Mononuclear cell (primary cell): Measurements from ENCODE around the gene ZNF330. TPM values are rescaled to one million over a fixed set of nuclear protein-coding genes. Genes with fewer than 3 reads are reported as not detected.
"Not testable (repeated sequence)": the region's sequence is repeated elsewhere in the genome, so short reads cannot be mapped to it uniquely, and the experiment has no call there.

Experiments
- H3K27me3 ChIP-seq: 2 replicates; pipeline ENCODE4 v1.6.0; 2011; ENCODE audit warnings: low read length, control low read depth; ENCODE audit not compliant: insufficient read depth
- H3K4me1 ChIP-seq: 2 replicates; pipeline ENCODE4 v1.5.1; 2011; ENCODE audit warnings: mild to moderate bottlenecking, low read length, control low read depth; ENCODE audit not compliant: insufficient read depth
- H3K4me3 ChIP-seq: 2 replicates; pipeline ENCODE4 v1.5.1; 2011; ENCODE audit warnings: mild to moderate bottlenecking, low read length, moderate library complexity
- H3K9me3 ChIP-seq: 2 replicates; pipeline ENCODE4 v1.5.1; 2011; ENCODE audit warnings: low read depth, mild to moderate bottlenecking, control low read depth, low read length
- total RNA-seq: library from RNA; depleted of rRNA; stranded (reverse); fragments of >200 nt; gene quantifications from one replicate; pipeline ENCODE4 v1.2.3, GENCODE V29; 2012

Gene ZNF330
- total RNA-seq, 1 donor = 37.4 TPM

GRCh38 chr4:141216002-141216761 lies 4.5 kb upstream of the ZNF330 start:
- H3K9me3 ChIP-seq = no peaks in the 10 kb centered on the region
- H3K27me3 ChIP-seq = no peaks in the 10 kb centered on the region
- no peak overlapping the region for H3K4me3 ChIP-seq
- H3K4me1 ChIP-seq = peaks cover 5% of the 10 kb centered on the region

- Histone ChIP-seq H3K9me3 (no peaks in the 10 kb centered on the region), H3K27me3 (no peaks in the 10 kb centered on the region), H3K4me1 (peaks cover 5% of the 10 kb centered on the region), H3K4me3 (peak overlapping the region; percentile 92)
These were observed 424 bp upstream of the ZNF330 start for GRCh38 chr4:141220271-141220670.

DNA sequence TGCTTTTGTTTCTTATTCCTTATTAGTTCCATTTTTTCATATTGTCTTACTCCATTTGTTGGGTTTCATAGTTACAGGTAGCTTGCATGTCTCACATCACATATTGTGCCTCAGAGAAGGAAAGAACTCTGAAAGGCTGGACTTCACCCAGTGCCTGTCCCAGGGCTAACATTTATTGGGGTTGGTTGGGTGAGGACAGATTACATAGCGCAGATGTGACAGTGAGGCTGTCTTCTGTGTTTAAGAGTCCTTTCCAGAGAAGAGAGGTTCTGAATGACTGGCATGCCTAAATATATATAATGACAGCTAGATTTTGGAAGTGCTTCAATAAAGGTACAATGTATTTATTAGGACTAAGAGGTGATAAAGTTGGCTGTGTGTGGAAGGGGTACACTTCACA lies 2.7 kb downstream of the ZNF330 start:
- no peak overlapping the region for H3K4me3 ChIP-seq
- H3K4me1 ChIP-seq = peaks cover 5% of the 10 kb centered on the region
- no peaks in the 10 kb centered on the region for H3K27me3 ChIP-seq
- H3K9me3 ChIP-seq = no peaks in the 10 kb centered on the region

- not testable (repeated sequence) for H3K27me3 ChIP-seq, H3K9me3 ChIP-seq, H3K4me3 ChIP-seq, H3K4me1 ChIP-seq
These were observed 6.6 kb downstream of the ZNF330 start for GRCh38 chr4:141227280-141227679.

DNA sequence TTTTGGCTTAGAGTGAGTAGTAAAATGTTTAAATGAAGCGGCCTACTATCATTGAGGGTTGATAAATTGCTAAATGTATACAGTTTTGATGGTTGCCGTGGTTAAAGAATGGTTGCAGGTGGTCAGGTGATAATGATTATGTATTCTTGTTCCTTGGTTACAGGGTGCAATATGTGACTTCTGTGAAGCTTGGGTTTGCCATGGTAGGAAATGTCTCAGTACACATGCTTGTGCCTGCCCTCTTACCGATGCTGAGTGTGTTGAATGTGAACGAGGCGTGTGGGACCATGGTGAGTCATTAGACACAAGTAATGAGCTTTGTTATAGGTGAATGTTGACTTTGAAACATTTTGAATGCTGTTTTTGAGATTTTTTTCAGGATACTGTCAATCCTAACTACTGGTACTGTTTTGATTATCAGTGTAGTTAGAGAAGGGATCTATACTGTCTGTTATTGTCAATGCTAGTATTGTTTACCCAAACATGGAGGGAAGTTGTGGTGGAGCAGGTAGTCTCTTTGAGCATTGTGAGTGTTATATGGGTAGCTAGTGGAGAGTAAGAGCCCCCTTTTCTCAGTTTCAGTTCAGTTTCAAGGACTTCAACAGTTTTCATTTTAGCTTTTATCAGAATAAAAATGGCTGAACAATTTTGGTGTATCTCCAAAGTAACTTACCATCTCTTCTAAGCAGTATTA lies 8.9 kb downstream of the ZNF330 start:
- H3K27me3 ChIP-seq = no peaks in the 10 kb centered on the region
- no peaks in the 10 kb centered on the region for H3K9me3 ChIP-seq
- no peak overlapping the region for H3K4me3 ChIP-seq
- H3K4me1 ChIP-seq = no peaks in the 10 kb centered on the region

DNA sequence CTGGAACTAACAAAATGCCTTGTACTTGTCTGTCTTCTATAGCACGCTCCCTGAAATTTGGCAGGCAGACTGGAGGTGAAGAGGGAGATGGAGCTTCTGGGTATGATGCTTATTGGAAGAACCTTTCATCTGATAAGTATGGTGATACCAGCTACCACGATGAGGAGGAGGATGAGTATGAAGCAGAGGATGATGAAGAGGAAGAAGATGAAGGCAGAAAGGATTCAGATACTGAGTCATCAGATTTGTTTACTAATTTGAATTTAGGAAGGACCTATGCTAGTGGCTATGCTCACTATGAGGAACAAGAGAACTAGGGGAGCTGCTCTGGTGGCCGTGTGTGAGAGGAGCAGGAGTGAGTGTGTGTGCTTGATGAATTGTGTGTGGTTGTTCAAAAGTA lies 13.0 kb downstream of the ZNF330 start:
- Histone ChIP-seq H3K27me3 (no peaks in the 10 kb centered on the region), H3K4me3 (no peak overlapping the region), H3K9me3 (no peaks in the 10 kb centered on the region), H3K4me1 (no peaks in the 10 kb centered on the region)

DNA sequence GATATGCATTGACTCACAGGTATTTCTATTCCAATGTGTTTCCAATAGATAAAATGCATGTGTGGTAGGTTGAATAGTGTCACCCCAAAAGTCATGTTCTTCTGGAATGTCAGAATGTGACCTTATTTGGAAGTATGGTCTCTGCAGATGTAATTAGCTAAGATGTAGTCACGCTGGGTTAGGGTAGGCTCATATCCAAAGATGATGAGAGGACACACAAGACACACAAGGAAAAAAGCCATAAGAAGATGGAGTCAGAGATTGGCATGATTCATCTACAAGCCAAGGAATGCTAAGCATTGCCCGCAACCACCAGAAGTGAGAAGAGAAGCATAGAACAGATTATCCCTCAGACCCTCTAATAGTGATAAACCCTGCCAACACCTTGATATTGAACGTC lies 17.5 kb downstream of the ZNF330 start:
- Histone ChIP-seq H3K4me3 (no peak overlapping the region), H3K27me3 (no peaks in the 10 kb centered on the region), H3K4me1 (no peaks in the 10 kb centered on the region), H3K9me3 (no peaks in the 10 kb centered on the region)

DNA sequence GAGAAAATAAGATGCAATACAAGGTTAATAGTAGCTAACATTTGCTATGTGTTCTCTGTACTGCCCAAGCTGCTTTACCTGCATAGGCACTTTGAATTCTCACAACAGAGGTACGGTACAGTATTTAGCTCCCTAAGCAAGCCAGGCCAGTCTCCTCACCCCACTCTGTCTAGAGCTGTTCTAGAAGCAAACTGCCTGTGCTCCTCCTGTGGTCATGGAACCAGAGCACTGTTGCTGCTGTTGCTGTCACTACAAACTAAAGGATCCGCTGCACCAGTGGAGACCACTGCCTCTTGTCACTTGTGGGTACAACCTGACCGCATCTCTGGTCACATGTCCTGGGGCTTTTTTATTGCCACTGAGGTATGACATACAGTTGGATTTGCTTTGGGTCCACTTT lies 19.6 kb downstream of the ZNF330 start:
- no peaks in the 10 kb centered on the region for H3K4me1 ChIP-seq
- H3K27me3 ChIP-seq = no peaks in the 10 kb centered on the region
- no peaks in the 10 kb centered on the region for H3K9me3 ChIP-seq
- H3K4me3 ChIP-seq = no peak overlapping the region

DNA sequence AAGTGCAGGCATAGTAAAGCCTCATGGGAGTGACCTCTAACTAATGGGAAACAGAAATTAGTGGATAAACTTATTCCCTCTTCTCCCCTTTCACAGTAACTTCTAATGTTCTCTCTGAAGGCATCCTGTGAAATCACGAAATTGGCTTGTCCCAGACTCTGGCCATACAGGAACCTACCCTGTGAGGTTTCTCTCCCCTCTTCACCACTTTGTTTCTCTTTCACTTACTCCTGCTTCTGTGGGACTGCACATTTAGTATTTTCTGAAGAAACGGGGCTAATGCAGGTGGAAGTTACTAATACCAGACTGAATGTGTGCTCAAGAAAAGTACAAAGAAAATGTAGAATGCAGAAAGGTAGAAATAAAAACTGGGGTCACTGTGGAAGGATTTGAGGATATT lies 20.0 kb downstream of the ZNF330 start:
- H3K4me1 ChIP-seq = no peaks in the 10 kb centered on the region
- H3K27me3 ChIP-seq = no peaks in the 10 kb centered on the region
- H3K4me3 ChIP-seq = no peak overlapping the region
- no peaks in the 10 kb centered on the region for H3K9me3 ChIP-seq

DNA sequence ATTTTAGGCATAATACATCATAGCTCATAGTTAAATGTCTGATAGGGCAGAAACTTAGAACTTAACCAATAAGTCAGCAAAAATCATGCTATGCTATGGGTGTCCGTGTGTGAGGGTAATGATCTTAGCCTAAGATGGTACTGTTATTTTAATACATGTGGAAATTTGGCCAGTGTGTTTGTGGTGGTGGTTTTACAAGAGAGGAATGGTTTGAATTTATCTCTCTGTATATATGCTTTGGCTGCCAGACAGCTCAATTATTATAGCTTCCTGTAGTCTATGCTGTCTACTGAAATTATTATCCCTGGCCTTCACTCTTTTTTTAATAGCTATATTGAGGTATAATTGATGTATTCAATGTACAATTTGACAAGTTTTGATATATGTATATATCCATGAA lies 21.3 kb downstream of the ZNF330 start:
- Histone ChIP-seq H3K27me3 (no peaks in the 10 kb centered on the region), H3K4me1 (no peaks in the 10 kb centered on the region), H3K9me3 (no peaks in the 10 kb centered on the region), H3K4me3 (no peak overlapping the region)

GRCh38 chr4:141244419-141244818 lies 23.7 kb downstream of the ZNF330 start:
- no peak overlapping the region for H3K4me3 ChIP-seq
- H3K9me3 ChIP-seq = no peaks in the 10 kb centered on the region
- H3K4me1 ChIP-seq = no peaks in the 10 kb centered on the region
- H3K27me3 ChIP-seq = no peaks in the 10 kb centered on the region

DNA sequence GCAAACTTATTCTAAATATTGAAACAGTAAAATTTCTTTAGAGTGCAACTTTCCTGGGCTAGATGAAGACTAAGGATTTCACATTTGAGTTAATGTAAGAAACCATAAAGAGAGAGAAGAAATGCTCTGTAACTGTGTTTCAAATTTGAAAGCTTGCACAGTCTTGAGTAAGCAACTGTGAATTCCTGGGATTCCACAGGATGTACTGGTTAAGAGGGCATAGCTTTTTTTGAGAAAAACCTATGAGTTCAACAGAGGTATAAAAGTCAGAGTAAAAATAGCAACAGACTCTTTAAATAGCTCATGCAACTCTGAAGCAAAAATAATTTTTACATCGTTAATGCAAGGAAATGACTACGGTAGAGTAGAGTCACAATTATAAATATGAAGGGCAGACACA lies 25.5 kb downstream of the ZNF330 start:
- Histone ChIP-seq H3K27me3 (no peaks in the 10 kb centered on the region), H3K4me1 (no peaks in the 10 kb centered on the region), H3K9me3 (no peaks in the 10 kb centered on the region), H3K4me3 (no peak overlapping the region)

DNA sequence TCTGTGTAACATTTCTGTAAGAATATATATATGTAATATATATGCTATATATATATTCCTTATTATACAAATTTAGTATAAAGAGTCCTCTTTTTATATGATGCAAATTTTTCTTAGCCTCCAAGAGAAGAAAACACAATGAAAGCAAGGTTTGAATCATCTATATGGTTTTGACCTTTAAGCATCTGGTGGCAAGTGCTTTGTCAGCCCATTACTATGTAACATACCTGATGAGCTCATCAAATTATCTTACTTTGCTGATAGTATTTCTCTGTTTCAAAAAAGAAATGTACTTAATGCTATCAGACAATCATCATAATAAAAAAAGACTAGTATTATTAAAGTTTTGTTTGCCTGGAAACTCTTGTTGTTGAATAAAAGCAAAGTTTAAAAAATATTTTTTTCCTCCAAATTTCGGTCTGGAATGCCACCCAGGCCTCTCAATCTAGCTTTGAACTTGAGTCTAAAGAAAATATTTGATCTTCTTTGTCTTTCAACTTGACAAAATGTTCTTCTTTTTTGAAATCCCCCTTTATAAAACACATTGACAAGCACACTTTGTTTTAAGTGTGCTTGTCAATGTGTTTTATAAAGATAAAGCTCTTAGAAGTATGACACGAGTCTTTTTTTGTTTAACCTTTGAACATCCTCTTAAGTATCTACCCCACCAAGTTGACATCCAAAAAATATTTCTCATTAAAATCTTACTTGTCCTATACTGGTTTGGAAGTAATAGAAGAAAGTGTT lies 26.2 kb downstream of the ZNF330 start:
- Histone ChIP-seq H3K27me3 (no peaks in the 10 kb centered on the region), H3K4me3 (no peak overlapping the region), H3K4me1 (no peaks in the 10 kb centered on the region), H3K9me3 (no peaks in the 10 kb centered on the region)

GRCh38 chr4:141247430-141247780 lies 26.7 kb downstream of the ZNF330 start:
- no peaks in the 10 kb centered on the region for H3K27me3 ChIP-seq

GRCh38 chr4:141248029-141248428 lies 27.3 kb downstream of the ZNF330 start:
- Histone ChIP-seq H3K4me1 (no peaks in the 10 kb centered on the region), H3K4me3 (no peak overlapping the region), H3K9me3 (no peaks in the 10 kb centered on the region), H3K27me3 (no peaks in the 10 kb centered on the region)

More at GRCh38 chr4:141247430-141247780, 26.7 kb downstream of the ZNF330 start:
- Histone ChIP-seq H3K4me3 (no peak overlapping the region), H3K4me1 (no peaks in the 10 kb centered on the region), H3K9me3 (no peaks in the 10 kb centered on the region)
